Urothelium cell line (cell line): ENCODE data around the gene G6PC2.

Experiments used
- DNase-seq: peaks from one replicate; pipeline ENCODE4 v3.0.0; 2011; ENCODE audit warnings: low spot score, mixed read lengths
- FAIRE-seq: peaks from 2 replicates; lab custom pipeline; 2011; peaks lifted over from hg19 to GRCh38; lab: Jason Lieb, UNC

The G6PC2 gene

GRCh38 chr2:168941297-168941696 lies 40.2 kb downstream of the G6PC2 start:
- no peak for FAIRE-seq
- DNase-seq: no peak

- no peak for DNase-seq
- no peak for FAIRE-seq
Observed at GRCh38 chr2:168944065-168944464, 43.0 kb downstream of the G6PC2 start.

GRCh38 chr2:168945508-168945907 lies 44.4 kb downstream of the G6PC2 start:
- no peak for FAIRE-seq
- DNase-seq: no peak

GRCh38 chr2:168948621-168949212 lies 47.6 kb downstream of the G6PC2 start:
- DNase-seq: peak; percentile 41
- no peak for FAIRE-seq

- DNase-seq (no peak), FAIRE-seq (no peak)
Observed at GRCh38 chr2:168949324-168949723, 48.2 kb downstream of the G6PC2 start.

GRCh38 chr2:168951871-168952270 lies 50.8 kb downstream of the G6PC2 start:
- DNase-seq: no peak
- no peak for FAIRE-seq

GRCh38 chr2:168952424-168952823 lies 51.3 kb downstream of the G6PC2 start:
- DNase-seq (no peak), FAIRE-seq (no peak)

- no peak for DNase-seq
- FAIRE-seq: no peak
Observed at GRCh38 chr2:168954256-168954655, 53.2 kb downstream of the G6PC2 start.

GRCh38 chr2:168955321-168955720 lies 54.2 kb downstream of the G6PC2 start:
- DNase-seq: no peak
- FAIRE-seq: no peak

- FAIRE-seq (no peak), DNase-seq (no peak)
Observed at GRCh38 chr2:168956392-168956791, 55.3 kb downstream of the G6PC2 start.
